GM23248 (cell line): Measurements from ENCODE around the gene ARHGEF7.

ENCODE experiments used
- EZH2 ChIP-seq: fragments of 200-600 bp; sonication (generic); IDR thresholded peaks from 2 replicates; pipeline ENCODE4 v1.6.1; 2018; ENCODE audit warnings: antibody characterized with exemption, mild to moderate bottlenecking; ENCODE audit not compliant: insufficient read depth, poor library complexity, severe bottlenecking
- EZH2phosphoT487 ChIP-seq: fragments of 200-600 bp; sonication (generic); IDR thresholded peaks from 2 replicates; pipeline ENCODE4 v1.6.1; 2018; ENCODE audit warnings: antibody characterized with exemption, moderate library complexity, mild to moderate bottlenecking, low read depth; ENCODE audit not compliant: insufficient read depth

DNA sequence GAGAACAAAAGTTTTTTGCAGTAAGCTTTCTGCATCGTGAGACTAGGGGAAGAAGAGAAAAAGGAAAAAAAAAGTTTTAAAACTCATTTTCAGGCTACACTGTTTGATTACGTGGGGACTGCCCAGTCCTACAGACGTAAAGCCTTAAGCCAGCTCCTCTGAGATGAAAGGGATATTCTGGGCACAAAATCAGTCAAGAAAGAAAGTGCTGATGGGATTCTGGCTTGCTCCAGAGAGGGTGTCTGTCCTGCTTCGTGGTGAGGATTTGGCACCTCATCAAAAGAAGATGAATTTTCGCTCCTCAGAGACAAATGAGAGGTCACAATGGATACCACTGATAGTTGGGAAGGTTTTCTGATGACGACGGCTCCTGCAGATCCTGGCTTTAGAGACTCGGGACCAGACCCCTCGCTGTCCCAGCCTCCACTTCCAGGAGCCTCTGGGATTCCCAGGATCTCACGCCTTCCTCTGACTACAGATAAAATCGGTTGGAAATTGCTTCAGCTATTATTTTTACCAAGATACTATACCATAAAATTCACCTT, 215.0 kb downstream of the ARHGEF7 start:
- TF ChIP-seq EZH2 (no peak), EZH2phosphoT487 (no peak)
